Measurements from ENCODE around the gene PLEKHG4.

The PLEKHG4 gene

DNA sequence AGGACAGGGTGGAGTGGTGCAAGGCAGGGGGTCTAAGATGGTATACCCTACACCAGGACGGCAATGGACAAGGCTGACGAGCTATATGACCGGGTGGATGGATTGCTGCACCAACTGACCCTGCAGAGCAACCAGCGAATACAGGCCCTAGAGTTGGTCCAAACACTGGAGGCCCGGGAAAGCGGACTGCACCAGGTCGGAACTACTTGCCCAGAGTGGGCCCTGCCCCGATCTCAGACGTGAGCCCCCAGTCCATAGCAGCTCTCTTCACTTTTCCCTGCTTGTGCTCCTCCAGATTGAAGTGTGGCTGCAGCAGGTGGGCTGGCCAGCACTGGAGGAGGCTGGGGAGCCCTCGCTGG lies 3.1 kb downstream of the PLEKHG4 start:
- no peak for DNase-seq
- in situ Hi-C loops (cut with HindIII; ENCODE audit: low pct_ligation_motif_present, low pct_unique_long_range_greater_than_20kb, low sequenced_read_pairs): no loop called here

DNA sequence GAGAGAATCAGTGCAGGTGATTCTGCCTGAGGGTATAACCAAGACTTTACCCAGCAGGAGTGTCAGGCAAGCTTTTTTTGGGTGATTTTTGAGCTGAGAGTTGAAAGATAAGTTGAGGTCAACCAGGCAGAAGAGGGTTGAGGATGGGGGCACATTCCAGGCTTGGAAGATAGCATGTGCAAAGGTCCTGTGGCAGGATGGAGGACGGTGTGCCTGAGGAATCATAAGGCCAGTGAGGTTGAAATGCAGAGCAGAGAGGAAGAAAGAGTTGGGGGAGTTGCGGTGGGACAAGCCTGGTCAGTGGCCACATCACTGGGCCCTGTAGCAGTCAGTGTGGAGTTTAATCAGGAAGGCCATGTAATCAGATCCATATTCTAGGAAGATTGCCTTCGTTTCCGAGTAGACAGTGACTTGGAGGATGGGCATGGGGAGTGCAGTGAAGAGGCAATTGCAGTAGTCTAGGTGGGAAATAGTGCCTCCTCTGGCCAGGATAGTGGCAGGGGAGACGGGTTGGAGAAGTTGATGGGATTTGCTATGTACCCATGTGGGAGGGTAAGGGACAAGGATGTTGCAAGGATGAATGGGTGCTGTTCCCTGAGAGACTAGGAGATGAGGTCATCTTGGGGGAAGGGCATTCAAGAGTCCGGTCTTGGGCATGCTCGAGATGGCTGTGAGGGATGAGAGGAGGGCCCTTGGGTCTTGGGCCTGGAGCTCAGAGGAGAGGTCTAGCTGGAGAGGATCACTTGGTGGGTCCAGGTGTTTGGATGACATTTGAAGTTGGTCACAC lies 3.9 kb downstream of the PLEKHG4 start:
- no peak for DNase-seq
- in situ Hi-C loops (cut with HindIII; ENCODE audit: low pct_ligation_motif_present, low pct_unique_long_range_greater_than_20kb, low sequenced_read_pairs): no loop called here

DNA sequence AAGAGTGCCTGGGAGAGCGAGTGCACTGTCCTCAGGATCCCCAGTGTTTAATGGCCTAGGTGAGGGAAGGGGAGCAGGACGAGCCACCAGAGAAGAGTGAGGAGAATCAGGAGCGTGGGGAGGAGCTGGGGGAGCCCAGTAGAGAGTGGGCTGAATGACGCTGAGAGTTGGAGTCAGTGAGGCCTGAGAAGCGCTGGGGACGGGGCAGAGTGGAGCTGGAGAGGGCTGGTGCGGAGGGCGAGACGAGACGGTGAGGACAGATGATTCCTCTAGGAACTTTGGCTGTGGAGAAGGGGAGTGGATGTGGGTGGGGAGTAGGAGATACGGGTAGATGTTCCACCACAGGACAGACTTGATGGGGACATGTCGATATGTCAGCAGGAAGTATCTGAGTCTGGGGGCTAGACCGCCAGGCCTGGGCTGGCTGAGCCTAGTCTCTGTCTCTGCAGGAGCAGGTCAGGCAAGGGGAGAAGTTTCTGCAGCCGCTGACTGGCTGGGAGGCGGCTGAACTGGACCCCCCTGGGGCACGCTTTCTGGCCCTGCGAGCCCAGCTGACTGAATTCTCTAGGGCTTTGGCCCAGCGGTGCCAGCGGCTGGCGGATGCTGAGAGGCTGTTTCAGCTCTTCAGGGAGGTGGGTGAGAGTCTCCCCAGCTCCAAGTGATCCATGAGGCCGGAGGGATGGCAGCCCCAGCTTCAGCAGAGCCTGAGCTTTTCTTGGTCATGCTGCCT lies 4.7 kb downstream of the PLEKHG4 start:
- in situ Hi-C loops (cut with HindIII; ENCODE audit: low pct_ligation_motif_present, low pct_unique_long_range_greater_than_20kb, low sequenced_read_pairs): no loop called here
- DNase-seq: no peak

DNA sequence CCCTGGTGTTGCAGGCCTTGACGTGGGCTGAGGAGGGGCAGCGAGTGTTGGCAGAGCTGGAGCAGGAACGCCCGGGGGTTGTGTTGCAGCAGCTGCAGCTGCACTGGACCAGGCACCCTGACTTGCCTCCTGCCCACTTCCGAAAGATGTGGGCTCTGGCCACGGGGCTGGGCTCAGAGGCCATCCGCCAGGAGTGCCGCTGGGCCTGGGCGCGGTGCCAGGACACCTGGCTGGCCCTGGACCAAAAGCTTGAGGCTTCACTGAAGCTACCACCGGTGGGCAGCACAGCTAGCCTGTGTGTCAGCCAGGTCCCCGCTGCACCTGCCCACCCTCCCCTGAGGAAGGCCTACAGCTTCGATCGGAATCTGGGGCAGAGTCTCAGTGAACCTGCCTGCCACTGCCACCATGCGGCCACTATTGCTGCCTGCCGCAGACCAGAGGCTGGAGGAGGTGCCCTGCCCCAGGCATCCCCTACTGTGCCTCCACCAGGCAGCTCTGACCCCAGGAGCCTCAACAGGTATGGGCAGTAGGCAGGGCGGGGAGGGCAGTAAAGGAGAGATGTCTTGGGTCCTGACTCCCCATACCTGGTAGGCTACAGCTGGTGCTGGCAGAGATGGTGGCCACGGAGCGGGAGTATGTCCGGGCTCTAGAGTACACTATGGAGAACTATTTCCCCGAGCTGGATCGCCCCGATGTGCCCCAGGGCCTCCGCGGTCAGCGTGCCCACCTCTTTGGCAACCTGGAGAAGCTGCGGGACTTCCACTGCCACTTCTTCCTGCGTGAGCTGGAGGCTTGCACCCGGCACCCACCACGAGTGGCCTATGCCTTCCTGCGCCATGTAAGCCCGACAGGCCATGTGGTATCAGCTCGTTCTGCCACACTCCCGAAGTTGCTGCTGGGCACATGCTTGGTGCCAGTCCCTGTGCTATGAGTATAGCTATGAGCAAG lies 5.6 kb downstream of the PLEKHG4 start:
- DNase-seq: peak; percentile 28

DNA sequence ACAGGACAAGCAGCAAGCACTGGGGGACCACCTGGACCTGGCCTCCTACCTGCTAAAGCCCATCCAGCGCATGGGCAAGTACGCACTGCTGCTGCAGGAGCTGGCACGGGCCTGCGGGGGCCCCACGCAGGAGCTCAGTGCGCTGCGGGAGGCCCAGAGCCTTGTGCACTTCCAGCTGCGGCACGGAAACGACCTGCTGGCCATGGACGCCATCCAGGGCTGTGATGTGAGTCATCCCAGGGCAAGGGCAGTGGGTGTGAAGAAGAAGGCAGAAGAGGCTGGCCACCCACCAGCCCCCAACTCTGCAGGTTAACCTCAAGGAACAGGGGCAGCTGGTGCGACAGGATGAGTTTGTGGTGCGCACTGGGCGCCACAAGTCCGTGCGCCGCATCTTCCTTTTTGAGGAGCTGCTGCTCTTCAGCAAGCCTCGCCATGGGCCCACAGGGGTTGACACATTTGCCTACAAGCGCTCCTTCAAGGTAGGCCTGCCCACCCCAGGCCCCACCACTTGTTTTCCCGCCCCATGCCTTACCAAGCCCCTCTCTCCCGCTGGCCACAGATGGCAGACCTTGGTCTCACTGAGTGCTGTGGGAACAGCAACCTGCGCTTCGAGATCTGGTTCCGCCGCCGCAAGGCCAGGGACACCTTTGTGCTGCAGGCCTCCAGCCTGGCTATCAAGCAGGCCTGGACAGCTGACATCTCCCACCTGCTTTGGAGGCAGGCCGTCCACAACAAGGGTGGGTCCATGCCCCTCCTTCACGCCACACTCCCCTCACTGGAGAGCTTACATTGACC lies 7.3 kb downstream of the PLEKHG4 start:
- no peak for DNase-seq
- in situ Hi-C loops (cut with HindIII; ENCODE audit: low pct_ligation_motif_present, low pct_unique_long_range_greater_than_20kb, low sequenced_read_pairs): no loop called here

More for the DNA sequence above, 5.6 kb downstream of the PLEKHG4 start:
- in situ Hi-C loops (cut with HindIII; ENCODE audit: low pct_ligation_motif_present, low pct_unique_long_range_greater_than_20kb, low sequenced_read_pairs): no loop called here

DNA sequence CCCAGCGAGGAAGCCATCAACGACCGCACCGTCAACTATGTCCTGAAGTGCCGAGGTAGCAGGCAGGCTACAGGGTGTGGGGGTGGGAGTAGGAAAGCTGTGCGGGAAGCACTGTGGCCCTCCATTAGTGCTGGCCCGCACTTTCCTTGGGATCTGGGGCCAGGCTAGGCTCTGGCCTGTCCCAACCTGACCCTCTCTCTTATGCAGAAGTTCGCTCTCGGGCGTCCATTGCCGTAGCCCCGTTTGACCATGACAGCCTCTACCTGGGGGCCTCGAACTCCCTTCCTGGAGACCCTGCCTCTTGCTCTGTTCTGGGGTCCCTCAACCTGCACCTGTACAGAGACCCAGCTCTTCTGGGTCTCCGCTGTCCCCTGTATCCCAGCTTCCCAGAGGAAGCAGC lies 8.6 kb downstream of the PLEKHG4 start:
- no peak for DNase-seq
- in situ Hi-C loops (cut with HindIII; ENCODE audit: low pct_ligation_motif_present, low pct_unique_long_range_greater_than_20kb, low sequenced_read_pairs): no loop called here

DNA sequence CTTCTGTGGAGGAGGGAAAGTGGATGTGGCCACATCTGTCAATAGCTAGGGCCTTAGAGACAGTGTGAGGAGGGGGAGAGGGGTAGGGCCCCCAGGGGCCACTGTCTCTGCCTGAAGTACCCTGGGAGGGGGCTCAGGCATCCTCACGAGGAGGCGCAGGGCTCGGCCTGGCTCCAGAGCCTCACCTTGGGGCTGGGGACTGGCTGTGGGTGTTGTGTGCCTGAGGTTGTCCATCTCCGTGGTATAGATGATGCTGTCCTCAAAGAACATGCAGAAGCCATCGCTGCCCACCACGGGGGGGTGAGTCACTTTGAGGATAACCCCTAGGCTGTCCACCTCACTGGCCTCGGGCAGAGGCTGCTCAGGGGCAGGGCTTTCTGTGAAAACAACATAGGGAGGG lies 12.1 kb downstream of the PLEKHG4 start:
- in situ Hi-C loops (cut with HindIII; ENCODE audit: low pct_ligation_motif_present, low pct_unique_long_range_greater_than_20kb, low sequenced_read_pairs): no loop called here
- DNase-seq: no peak

DNA sequence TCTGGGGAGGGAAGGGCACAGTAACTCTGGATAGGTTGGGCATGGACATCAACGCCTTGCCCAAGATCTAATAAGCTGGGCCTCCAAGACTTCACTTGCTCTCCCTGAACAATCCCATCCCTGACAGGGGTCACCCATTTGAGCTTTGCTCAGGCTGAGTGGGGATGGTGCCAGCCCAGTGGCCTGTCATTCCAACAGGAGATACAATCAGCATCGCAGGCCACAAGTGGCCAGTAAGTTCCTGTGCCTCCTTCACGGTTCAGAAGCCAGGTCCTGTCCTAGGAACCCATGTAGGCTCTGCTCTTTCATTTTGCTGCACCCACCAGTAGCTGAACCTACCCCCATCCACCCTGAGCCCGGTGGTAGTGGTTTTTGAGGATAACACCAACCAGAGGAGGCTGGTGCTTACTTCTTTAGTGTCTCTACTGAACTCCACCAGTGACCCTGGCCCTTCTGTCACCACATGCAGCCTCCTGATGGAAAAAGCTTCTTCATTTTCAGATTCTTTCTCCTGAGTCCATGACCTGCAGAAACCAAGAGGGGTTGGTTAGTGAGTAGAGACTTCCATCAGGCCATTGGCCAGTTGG lies 14.9 kb downstream of the PLEKHG4 start:
- no peak for DNase-seq
- in situ Hi-C loops (cut with HindIII; ENCODE audit: low pct_ligation_motif_present, low pct_unique_long_range_greater_than_20kb, low sequenced_read_pairs): no loop called here

DNA sequence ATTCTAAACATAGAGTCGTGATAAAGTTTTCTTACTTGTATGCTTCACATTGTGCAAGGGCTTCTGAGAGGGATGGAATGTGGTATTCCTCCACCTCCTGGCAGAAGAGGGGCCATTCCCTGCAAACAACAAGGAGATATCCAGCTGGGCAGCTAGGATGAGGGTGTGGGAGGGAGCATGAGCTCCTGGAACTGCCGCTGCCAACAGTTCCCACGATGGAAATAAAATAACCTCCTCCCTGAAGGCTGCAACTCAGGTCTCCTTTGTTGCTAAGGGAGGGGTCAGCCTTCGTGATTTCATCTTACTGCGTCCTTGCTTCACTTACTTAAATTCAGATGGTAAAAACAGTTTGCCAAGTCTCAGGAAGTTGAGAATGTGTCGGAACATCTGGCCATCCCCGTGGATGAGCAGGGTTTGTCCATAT lies 15.6 kb downstream of the PLEKHG4 start:
- in situ Hi-C loops (cut with HindIII; ENCODE audit: low pct_ligation_motif_present, low pct_unique_long_range_greater_than_20kb, low sequenced_read_pairs): no loop called here
- no peak for DNase-seq

DNA sequence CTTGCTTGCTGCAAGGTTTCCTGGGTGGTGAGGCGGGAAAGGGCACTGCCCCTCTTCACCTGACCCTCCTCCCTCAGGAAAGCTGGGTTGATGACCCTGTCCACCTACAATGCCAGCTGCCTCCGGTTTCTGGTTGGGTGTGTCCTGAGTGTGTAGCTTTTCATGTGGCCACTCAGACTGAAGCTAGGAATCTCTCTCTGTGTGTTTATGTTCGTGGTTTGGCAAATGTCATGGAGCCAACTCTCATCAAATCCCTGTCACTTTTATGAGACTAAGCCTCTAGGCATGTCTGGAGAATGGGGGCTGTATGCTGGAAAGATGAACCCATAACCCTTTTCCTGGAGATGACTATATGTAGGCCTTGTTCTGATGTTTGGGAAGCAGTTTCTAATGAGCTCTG lies 17.1 kb downstream of the PLEKHG4 start:
- in situ Hi-C loops (cut with HindIII; ENCODE audit: low pct_ligation_motif_present, low pct_unique_long_range_greater_than_20kb, low sequenced_read_pairs): no loop called here
- DNase-seq: no peak

DNA sequence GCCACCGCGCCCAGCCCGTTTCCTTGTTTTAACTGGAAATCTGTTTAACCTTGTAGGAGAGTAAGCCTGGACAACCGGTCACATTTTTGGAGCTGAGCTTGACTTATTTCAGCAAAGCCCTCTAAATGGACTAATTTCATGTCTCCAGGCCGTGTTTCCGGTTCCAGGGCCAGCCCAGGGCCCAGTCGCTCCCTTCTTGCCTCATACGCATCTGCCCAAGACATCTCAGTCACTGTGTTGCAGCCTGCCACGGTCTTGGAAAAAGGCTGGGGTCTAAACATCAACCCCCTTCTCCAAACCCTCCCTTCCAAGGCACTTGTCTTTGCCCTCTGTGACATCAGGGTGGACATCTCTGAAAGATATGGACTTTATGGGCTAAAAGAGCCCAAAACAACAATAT lies 18.9 kb downstream of the PLEKHG4 start:
- no peak for DNase-seq
- in situ Hi-C loops (cut with HindIII; ENCODE audit: low pct_ligation_motif_present, low pct_unique_long_range_greater_than_20kb, low sequenced_read_pairs): no loop called here

DNA sequence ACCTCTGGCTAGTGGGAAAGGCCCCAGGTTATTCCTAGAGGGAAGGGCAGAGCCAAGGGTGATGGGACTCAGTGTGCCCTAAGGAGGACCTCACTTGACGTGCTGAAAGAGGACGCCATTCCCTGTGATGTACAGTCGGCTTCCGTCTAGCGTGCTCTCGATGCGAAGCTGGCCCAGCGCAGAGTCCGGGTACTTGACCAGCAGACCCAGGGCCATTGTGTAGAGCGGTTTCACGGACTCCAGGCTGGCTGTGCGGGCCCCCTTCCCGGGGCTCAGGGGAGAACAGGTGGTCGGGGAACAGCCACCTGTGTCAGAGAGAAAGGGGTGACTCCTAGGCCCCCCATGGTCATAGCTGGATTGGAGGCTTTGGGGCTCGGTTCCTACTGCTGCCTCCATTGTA lies 19.9 kb downstream of the PLEKHG4 start:
- in situ Hi-C loops (cut with HindIII; ENCODE audit: low pct_ligation_motif_present, low pct_unique_long_range_greater_than_20kb, low sequenced_read_pairs): no loop called here
- DNase-seq: no peak

DNA sequence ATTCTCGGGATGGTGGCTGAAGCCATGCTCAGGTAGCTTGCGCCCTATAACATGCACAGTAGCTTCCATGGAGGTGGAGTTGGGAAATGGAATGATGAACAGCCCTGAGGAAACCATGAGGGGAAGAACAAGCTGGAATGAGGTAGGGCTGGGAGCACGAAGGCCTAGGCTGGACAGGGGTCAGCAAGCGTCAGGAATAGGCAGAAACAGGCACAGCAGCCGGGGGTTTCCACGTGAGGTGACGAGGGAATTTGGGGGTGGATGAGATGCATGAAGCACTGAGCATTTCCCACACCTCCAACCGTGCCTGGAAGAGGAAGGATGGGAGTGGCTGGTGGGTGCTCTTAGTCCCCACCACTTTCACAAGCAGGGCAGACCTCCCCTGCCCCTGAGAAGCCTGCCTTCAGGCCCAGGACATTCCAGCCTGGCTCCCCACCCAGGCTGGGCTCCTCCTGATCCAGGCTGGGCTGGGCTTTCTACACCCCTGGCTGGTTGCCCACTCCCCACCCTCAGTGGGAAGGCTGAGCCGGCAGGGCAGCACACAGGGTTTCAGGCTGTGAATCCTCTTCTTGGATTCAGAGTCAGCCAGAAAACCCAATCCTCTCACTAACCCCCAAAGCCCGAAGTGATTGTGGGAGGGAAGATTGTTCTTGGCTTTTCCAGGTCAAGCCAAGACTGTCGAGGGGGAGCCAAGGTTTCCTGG lies 21.9 kb downstream of the PLEKHG4 start:
- in situ Hi-C loops (cut with HindIII; ENCODE audit: low pct_ligation_motif_present, low pct_unique_long_range_greater_than_20kb, low sequenced_read_pairs): no loop called here
- DNase-seq: no peak

DNA sequence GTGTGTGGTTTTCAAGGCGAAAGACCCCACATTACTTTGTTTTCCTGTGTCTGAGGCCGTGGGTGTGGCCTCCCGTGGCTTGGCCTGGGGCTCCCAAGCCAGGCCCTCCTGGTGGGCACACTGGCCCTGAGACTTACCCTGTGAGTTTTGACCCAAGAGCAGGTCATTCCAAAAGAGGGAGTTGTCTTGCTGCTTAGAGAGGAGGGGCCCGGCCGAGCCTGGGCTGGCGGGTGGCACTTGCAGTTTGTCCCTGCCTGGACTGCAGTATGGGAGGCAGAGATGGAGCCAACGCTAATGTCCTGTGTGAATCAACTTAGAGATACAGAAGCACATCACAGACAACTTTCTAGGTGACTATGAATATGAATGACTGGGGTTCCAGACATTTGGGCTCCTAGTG lies 22.7 kb downstream of the PLEKHG4 start:
- no peak for DNase-seq
- in situ Hi-C loops (cut with HindIII; ENCODE audit: low pct_ligation_motif_present, low pct_unique_long_range_greater_than_20kb, low sequenced_read_pairs): no loop called here

DNA sequence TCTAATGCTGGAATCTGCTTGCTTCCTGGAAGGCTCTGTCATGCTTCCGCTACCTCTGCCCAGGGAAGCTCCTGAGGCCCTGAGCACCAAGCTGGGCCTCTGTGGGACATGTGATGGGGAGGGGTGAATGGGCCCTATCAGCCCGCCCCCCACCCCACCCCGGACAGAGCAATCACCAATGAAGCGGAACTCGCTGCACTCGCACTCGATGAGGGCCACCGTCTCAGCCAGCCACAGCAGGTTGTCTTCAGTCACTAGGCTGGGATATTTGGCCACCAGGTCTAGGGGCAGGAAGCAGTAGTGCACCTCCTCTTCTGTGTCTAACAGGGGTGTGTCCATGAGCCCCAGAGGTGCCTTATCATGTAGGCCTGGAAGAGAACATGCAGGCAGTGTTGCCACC lies 23.6 kb downstream of the PLEKHG4 start:
- in situ Hi-C loops (cut with HindIII; ENCODE audit: low pct_ligation_motif_present, low pct_unique_long_range_greater_than_20kb, low sequenced_read_pairs): no loop called here
- DNase-seq: no peak

DNA sequence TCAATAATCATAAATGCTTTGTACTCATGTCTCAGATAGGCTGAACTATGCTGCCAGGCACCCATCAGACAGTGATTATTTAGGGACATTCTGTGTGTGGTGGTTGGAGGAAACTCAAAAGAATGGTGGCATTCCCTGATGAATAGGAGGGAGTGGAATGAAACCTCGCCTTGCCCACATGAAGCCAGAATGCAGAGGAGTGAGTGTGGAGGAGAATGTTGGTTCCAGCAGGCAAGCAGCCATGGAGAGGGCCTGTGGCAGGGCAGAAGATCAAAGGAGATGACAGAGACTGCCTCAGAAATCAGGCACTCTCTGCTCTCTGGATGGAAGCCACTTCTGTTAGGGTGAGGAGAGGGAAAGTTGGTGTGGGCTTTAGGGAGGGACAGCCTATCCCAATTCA lies 24.7 kb downstream of the PLEKHG4 start:
- in situ Hi-C loops (cut with HindIII; ENCODE audit: low pct_ligation_motif_present, low pct_unique_long_range_greater_than_20kb, low sequenced_read_pairs): no loop called here
- no peak for DNase-seq

DNA sequence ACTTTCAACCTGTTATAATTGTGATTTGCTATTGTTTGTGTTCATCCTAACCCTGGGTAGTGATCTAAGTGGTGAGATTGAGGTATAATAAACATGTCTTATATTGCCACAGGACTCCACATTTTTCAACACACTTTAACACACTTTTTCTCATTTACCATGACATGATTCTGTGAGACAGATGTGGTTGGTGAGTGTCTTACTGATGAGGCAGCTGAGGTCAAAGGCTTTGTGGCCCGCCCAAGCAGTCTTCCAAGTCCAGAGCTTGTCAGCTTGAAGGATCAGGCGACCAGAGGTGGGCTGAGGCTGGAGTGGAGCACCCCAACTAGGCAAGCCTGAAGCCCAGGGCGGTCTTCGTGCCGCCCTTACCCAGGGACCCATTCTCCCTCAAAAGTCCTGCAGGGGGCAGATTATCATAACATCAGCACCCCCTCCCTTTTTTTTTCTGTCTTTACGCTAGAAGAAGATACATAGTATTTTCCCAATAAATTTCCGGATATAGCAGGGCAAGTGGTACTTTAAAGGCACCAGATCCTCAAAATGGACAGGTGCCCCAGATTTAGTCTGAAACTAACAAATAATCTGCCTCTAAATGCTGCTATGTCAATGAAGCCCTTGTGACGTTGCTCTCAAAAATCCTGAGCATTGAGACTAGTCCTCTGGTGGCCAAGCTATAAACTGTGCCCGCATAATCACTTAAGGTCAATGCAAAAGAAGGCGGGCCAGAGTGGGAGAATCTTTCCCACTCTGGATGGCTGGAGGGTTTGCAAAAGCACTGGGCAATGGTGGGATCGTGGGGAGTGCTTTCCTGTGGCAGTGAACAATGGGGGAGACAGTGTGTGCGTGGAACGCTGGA lies 26.1 kb downstream of the PLEKHG4 start:
- no peak for DNase-seq
- in situ Hi-C loops (cut with HindIII; ENCODE audit: low pct_ligation_motif_present, low pct_unique_long_range_greater_than_20kb, low sequenced_read_pairs): no loop called here
